GM23338 (cell line): Measurements from ENCODE around the gene ITGB7. TPM values are rescaled to one million over a fixed set of nuclear protein-coding genes. Genes with fewer than 3 reads are reported as not detected.

Source experiments
- CREB1 ChIP-seq: fragments of 250-450 bp; sonication (Bioruptor Pico); IDR thresholded peaks from 2 replicates; pipeline ENCODE4 v1.5.0; 2020; ENCODE audit warnings: low read depth, mild to moderate bottlenecking, moderate library complexity
- EZH2 ChIP-seq: fragments of 200-600 bp; sonication (generic); IDR thresholded peaks from one replicate; pipeline ENCODE4 v1.8.0; 2017; ENCODE audit warnings: antibody characterized with exemption, mild to moderate bottlenecking, low read depth; ENCODE audit not compliant: unreplicated experiment
- JUNB ChIP-seq: IDR thresholded peaks from one replicate; pipeline ENCODE4 v1.6.1; 2016; ENCODE audit warnings: antibody characterized with exemption; ENCODE audit not compliant: unreplicated experiment
- POLR2AphosphoS5 ChIP-seq: IDR thresholded peaks from 2 replicates; pipeline ENCODE4 v1.6.1; 2016; ENCODE audit warnings: antibody characterized with exemption, low read depth
- ZNF114 ChIP-seq: fragments of 250-450 bp; sonication (Bioruptor Pico); IDR thresholded peaks from 2 replicates; pipeline ENCODE4 v1.5.0; 2020; ENCODE audit warnings: mild to moderate bottlenecking, moderate library complexity
- ZNF331 ChIP-seq: fragments of 250-450 bp; sonication (Bioruptor Pico); IDR thresholded peaks from 2 replicates; pipeline ENCODE4 v1.5.0; 2020; ENCODE audit warnings: low read depth, mild to moderate bottlenecking, moderate library complexity
- polyA plus RNA-seq: library from polyadenylated mRNA; unstranded; fragments of >200 nt; fragmentation: Nextera tagmentation; extraction: Ambion mirVana; gene quantifications from 2 replicates; pipeline ENCODE4 v1.2.1, GENCODE V29; 2016
- total RNA-seq: library from RNA; depleted of rRNA; stranded (reverse); fragments of >200 nt; shearing (Covaris generic); gene quantifications from 2 replicates; pipeline ENCODE4 v1.2.3, GENCODE V29; 2014
- TF ChIP-seq, protein P1 (sequence below): fragments of 250-450 bp; sonication (Bioruptor Pico); IDR thresholded peaks from 2 replicates; pipeline ENCODE4 v1.5.0; 2020; ENCODE audit warnings: mild to moderate bottlenecking, moderate library complexity
- TF ChIP-seq, protein P2 (sequence below): IDR thresholded peaks from 2 replicates; pipeline ENCODE4 v1.6.1; 2016; ENCODE audit warnings: antibody characterized with exemption
- TF ChIP-seq, protein P3 (sequence below), 2 experiments: fragments of 200-600 bp in 1 of 2; sonication (generic) in 1 of 2; conservative IDR thresholded peaks; 2 replicates each; pipeline versions ENCODE4 v1.5.1 to v1.6.1; 2016 to 2017; ENCODE audit warnings: antibody characterized with exemption in 2 of 2, low read depth in 2 of 2, mild to moderate bottlenecking in 2 of 2, moderate library complexity in 1 of 2
- TF ChIP-seq, protein P4 (sequence below): IDR thresholded peaks from one replicate; pipeline ENCODE4 v1.6.1; 2018; ENCODE audit warnings: antibody characterized with exemption; ENCODE audit not compliant: unreplicated experiment

Gene ITGB7
- total and polyA plus RNA-seq, 2 experiments from 2014 or later: 0.32 TPM; not detected in 1

DNA sequence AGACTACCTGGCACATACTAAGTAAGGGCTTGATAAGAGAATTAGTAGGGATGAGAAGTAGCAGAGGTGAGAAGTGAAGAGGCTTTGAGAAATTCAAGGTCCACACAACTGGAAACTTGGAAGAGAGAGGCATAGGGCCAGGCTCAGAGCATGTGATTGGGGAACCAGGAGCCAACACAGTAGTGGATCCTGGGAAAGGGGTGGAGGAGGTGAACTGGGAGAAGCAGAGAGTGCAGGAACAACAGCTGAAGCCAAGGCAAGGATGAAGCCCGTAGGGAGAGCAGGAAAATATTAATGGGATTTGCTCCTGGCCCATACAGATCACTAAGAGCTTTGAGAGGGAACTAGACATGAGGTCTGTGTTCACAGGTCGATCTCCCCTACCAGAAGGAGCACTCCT, 1.4 kb upstream of the ITGB7 start (continued):
- TF ChIP-seq, protein P1, sequence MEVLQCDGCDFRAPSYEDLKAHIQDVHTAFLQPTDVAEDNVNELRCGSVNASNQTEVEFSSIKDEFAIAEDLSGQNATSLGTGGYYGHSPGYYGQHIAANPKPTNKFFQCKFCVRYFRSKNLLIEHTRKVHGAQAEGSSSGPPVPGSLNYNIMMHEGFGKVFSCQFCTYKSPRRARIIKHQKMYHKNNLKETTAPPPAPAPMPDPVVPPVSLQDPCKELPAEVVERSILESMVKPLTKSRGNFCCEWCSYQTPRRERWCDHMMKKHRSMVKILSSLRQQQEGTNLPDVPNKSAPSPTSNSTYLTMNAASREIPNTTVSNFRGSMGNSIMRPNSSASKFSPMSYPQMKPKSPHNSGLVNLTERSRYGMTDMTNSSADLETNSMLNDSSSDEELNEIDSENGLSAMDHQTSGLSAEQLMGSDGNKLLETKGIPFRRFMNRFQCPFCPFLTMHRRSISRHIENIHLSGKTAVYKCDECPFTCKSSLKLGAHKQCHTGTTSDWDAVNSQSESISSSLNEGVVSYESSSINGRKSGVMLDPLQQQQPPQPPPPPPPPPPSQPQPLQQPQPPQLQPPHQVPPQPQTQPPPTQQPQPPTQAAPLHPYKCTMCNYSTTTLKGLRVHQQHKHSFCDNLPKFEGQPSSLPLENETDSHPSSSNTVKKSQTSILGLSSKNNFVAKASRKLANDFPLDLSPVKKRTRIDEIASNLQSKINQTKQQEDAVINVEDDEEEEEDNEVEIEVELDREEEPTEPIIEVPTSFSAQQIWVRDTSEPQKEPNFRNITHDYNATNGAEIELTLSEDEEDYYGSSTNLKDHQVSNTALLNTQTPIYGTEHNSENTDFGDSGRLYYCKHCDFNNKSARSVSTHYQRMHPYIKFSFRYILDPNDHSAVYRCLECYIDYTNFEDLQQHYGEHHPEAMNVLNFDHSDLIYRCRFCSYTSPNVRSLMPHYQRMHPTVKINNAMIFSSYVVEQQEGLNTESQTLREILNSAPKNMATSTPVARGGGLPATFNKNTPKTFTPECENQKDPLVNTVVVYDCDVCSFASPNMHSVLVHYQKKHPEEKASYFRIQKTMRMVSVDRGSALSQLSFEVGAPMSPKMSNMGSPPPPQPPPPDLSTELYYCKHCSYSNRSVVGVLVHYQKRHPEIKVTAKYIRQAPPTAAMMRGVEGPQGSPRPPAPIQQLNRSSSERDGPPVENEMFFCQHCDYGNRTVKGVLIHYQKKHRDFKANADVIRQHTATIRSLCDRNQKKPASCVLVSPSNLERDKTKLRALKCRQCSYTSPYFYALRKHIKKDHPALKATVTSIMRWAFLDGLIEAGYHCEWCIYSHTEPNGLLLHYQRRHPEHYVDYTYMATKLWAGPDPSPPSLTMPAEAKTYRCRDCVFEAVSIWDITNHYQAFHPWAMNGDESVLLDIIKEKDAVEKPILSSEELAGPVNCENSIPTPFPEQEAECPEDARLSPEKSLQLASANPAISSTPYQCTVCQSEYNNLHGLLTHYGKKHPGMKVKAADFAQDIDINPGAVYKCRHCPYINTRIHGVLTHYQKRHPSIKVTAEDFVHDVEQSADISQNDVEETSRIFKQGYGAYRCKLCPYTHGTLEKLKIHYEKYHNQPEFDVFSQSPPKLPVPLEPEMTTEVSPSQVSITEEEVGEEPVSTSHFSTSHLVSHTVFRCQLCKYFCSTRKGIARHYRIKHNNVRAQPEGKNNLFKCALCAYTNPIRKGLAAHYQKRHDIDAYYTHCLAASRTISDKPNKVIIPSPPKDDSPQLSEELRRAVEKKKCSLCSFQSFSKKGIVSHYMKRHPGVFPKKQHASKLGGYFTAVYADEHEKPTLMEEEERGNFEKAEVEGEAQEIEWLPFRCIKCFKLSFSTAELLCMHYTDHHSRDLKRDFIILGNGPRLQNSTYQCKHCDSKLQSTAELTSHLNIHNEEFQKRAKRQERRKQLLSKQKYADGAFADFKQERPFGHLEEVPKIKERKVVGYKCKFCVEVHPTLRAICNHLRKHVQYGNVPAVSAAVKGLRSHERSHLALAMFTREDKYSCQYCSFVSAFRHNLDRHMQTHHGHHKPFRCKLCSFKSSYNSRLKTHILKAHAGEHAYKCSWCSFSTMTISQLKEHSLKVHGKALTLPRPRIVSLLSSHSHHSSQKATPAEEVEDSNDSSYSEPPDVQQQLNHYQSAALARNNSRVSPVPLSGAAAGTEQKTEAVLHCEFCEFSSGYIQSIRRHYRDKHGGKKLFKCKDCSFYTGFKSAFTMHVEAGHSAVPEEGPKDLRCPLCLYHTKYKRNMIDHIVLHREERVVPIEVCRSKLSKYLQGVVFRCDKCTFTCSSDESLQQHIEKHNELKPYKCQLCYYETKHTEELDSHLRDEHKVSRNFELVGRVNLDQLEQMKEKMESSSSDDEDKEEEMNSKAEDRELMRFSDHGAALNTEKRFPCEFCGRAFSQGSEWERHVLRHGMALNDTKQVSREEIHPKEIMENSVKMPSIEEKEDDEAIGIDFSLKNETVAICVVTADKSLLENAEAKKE: no peak
- TF ChIP-seq ZNF114: no peak
- TF ChIP-seq POLR2AphosphoS5: no peak
- TF ChIP-seq, protein P2, sequence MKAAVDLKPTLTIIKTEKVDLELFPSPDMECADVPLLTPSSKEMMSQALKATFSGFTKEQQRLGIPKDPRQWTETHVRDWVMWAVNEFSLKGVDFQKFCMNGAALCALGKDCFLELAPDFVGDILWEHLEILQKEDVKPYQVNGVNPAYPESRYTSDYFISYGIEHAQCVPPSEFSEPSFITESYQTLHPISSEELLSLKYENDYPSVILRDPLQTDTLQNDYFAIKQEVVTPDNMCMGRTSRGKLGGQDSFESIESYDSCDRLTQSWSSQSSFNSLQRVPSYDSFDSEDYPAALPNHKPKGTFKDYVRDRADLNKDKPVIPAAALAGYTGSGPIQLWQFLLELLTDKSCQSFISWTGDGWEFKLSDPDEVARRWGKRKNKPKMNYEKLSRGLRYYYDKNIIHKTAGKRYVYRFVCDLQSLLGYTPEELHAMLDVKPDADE: no peak
- TF ChIP-seq, protein P3, sequence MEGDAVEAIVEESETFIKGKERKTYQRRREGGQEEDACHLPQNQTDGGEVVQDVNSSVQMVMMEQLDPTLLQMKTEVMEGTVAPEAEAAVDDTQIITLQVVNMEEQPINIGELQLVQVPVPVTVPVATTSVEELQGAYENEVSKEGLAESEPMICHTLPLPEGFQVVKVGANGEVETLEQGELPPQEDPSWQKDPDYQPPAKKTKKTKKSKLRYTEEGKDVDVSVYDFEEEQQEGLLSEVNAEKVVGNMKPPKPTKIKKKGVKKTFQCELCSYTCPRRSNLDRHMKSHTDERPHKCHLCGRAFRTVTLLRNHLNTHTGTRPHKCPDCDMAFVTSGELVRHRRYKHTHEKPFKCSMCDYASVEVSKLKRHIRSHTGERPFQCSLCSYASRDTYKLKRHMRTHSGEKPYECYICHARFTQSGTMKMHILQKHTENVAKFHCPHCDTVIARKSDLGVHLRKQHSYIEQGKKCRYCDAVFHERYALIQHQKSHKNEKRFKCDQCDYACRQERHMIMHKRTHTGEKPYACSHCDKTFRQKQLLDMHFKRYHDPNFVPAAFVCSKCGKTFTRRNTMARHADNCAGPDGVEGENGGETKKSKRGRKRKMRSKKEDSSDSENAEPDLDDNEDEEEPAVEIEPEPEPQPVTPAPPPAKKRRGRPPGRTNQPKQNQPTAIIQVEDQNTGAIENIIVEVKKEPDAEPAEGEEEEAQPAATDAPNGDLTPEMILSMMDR (conservative IDR thresholded peaks at IDR 0.05; ENCODE audit: low read depth in 2 of 2): no peak
- no peak for TF ChIP-seq CREB1 (CRISPR knock-in tag)
- no peak for TF ChIP-seq ZNF331 (CRISPR knock-in tag)
- TF ChIP-seq, protein P4, sequence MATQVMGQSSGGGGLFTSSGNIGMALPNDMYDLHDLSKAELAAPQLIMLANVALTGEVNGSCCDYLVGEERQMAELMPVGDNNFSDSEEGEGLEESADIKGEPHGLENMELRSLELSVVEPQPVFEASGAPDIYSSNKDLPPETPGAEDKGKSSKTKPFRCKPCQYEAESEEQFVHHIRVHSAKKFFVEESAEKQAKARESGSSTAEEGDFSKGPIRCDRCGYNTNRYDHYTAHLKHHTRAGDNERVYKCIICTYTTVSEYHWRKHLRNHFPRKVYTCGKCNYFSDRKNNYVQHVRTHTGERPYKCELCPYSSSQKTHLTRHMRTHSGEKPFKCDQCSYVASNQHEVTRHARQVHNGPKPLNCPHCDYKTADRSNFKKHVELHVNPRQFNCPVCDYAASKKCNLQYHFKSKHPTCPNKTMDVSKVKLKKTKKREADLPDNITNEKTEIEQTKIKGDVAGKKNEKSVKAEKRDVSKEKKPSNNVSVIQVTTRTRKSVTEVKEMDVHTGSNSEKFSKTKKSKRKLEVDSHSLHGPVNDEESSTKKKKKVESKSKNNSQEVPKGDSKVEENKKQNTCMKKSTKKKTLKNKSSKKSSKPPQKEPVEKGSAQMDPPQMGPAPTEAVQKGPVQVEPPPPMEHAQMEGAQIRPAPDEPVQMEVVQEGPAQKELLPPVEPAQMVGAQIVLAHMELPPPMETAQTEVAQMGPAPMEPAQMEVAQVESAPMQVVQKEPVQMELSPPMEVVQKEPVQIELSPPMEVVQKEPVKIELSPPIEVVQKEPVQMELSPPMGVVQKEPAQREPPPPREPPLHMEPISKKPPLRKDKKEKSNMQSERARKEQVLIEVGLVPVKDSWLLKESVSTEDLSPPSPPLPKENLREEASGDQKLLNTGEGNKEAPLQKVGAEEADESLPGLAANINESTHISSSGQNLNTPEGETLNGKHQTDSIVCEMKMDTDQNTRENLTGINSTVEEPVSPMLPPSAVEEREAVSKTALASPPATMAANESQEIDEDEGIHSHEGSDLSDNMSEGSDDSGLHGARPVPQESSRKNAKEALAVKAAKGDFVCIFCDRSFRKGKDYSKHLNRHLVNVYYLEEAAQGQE: no peak
- no peak for TF ChIP-seq EZH2
- TF ChIP-seq JUNB: no peak
